22Rv1 (cell line): Measurements from ENCODE around the gene PMFBP1.

Experiments
- H3K27ac ChIP-seq: fragments of 450-650 bp; 2 replicates; pipeline ENCODE4 v1.5.1; 2017
- CTCF ChIP-seq: fragments of 450-650 bp; IDR thresholded peaks from 2 replicates; pipeline ENCODE4 v1.5.1; 2017; ENCODE audit warnings: mild to moderate bottlenecking
- ZFX ChIP-seq: fragments of 450-650 bp; IDR thresholded peaks from 2 replicates; pipeline ENCODE4 v1.6.1; 2017; ENCODE audit warnings: antibody characterized with exemption, borderline replicate concordance

PMFBP1 gene

GRCh38 chr16:72187551-72187950 lies 15.6 kb upstream of the PMFBP1 start:
- TF ChIP-seq CTCF = no peak
- no peak for TF ChIP-seq ZFX
- H3K27ac ChIP-seq = no peak overlapping the region

- no peak overlapping the region for H3K27ac ChIP-seq
- TF ChIP-seq ZFX = no peak
- TF ChIP-seq CTCF = no peak
These were observed 11.0 kb upstream of the PMFBP1 start for GRCh38 chr16:72182976-72183375.

- H3K27ac ChIP-seq = no peak overlapping the region
- TF ChIP-seq CTCF (no peak), ZFX (no peak)
These were observed 7.4 kb upstream of the PMFBP1 start for GRCh38 chr16:72179204-72179970.

- TF ChIP-seq CTCF = no peak
- no peak for TF ChIP-seq ZFX
- H3K27ac ChIP-seq = no peak overlapping the region
These were observed 2.8 kb upstream of the PMFBP1 start for GRCh38 chr16:72174726-72175125.

- no peak overlapping the region for H3K27ac ChIP-seq
- TF ChIP-seq CTCF (no peak), ZFX (no peak)
These were observed 2.0 kb upstream of the PMFBP1 start for GRCh38 chr16:72173997-72174396.

GRCh38 chr16:72171236-72171635 lies 719 bp downstream of the PMFBP1 start:
- H3K27ac ChIP-seq = no peak overlapping the region
- TF ChIP-seq CTCF (no peak), ZFX (no peak)

- no peak overlapping the region for H3K27ac ChIP-seq
- TF ChIP-seq CTCF = no peak
- TF ChIP-seq ZFX = no peak
These were observed 2.2 kb downstream of the PMFBP1 start for GRCh38 chr16:72169708-72170107.
